Loucy (cell line): ENCODE measurements around the gene SLC30A9.

Experiments
- H2AFZ ChIP-seq: fragments of 200-600 bp; sonication (generic); 2 replicates; pipeline ENCODE4 v1.6.0; 2016; ENCODE audit warnings: antibody characterized with exemption, mild to moderate bottlenecking, low read length, moderate library complexity
- H3F3A ChIP-seq: fragments of 200-600 bp; 2 replicates; pipeline ENCODE4 v1.6.0; 2016; ENCODE audit warnings: antibody characterized with exemption, low read depth, mild to moderate bottlenecking
- H3K27me3 ChIP-seq: fragments of 200-600 bp; sonication (generic); 2 replicates; pipeline ENCODE4 v1.6.1; 2014; ENCODE audit warnings: low read length, mild to moderate bottlenecking; ENCODE audit not compliant: insufficient read depth, poor library complexity, severe bottlenecking
- H3K36me3 ChIP-seq: fragments of 200-600 bp; sonication (generic); 2 replicates; pipeline ENCODE4 v1.6.1; 2016; ENCODE audit warnings: low read length; ENCODE audit not compliant: insufficient read depth
- H3K4me1 ChIP-seq: fragments of 200-600 bp; sonication (generic); 2 replicates; pipeline ENCODE4 v1.5.1; 2014; ENCODE audit warnings: low read length, mild to moderate bottlenecking; ENCODE audit not compliant: insufficient read depth, poor library complexity, severe bottlenecking
- H3K4me2 ChIP-seq: fragments of 200-600 bp; sonication (generic); 2 replicates; pipeline ENCODE4 v1.6.0; 2014; ENCODE audit warnings: antibody characterized with exemption, low read length, low read depth, mild to moderate bottlenecking; ENCODE audit not compliant: poor library complexity, severe bottlenecking
- H3K4me3 ChIP-seq: fragments of 200-600 bp; sonication (generic); 2 replicates; pipeline ENCODE4 v1.5.1; 2014; ENCODE audit warnings: low read length, mild to moderate bottlenecking, mixed read lengths; ENCODE audit not compliant: poor library complexity, severe bottlenecking
- H3K79me2 ChIP-seq: fragments of 200-600 bp; sonication (generic); 2 replicates; pipeline ENCODE4 v1.6.1; 2014; ENCODE audit warnings: low read length; ENCODE audit not compliant: insufficient read depth
- H3K9ac ChIP-seq: fragments of 200-600 bp; sonication (generic); 2 replicates; pipeline ENCODE4 v1.6.0; 2014; ENCODE audit warnings: mild to moderate bottlenecking, low read depth, low read length, moderate library complexity; ENCODE audit not compliant: poor library complexity, severe bottlenecking
- H3K9me2 ChIP-seq: fragments of 200-600 bp; sonication (generic); replicated peaks from 2 replicates; pipeline ENCODE4 v1.6.1; 2016; ENCODE audit warnings: low read depth, low read length, mixed read lengths
- H3K9me3 ChIP-seq: fragments of 200-600 bp; sonication (generic); 2 replicates; pipeline ENCODE4 v1.6.1; 2014; ENCODE audit warnings: mild to moderate bottlenecking, antibody characterized with exemption, low read length, low read depth; ENCODE audit not compliant: insufficient read depth
- H4K20me1 ChIP-seq: fragments of 200-600 bp; sonication (generic); 2 replicates; pipeline ENCODE4 v1.6.0; 2014; ENCODE audit warnings: antibody characterized with exemption, low read length, mild to moderate bottlenecking; ENCODE audit not compliant: insufficient read depth, poor library complexity, severe bottlenecking
- EZH2phosphoT487 ChIP-seq: fragments of 200-600 bp; IDR thresholded peaks from 2 replicates; pipeline ENCODE4 v1.6.1; 2018; ENCODE audit warnings: antibody characterized with exemption, mild to moderate bottlenecking, moderate library complexity, borderline replicate concordance
- TF ChIP-seq, protein P1 (sequence below): fragments of 200-600 bp; sonication (generic); conservative IDR thresholded peaks from 2 replicates; pipeline ENCODE4 v1.5.1; 2014; ENCODE audit warnings: mild to moderate bottlenecking, antibody characterized with exemption, low read length

The SLC30A9 gene

DNA sequence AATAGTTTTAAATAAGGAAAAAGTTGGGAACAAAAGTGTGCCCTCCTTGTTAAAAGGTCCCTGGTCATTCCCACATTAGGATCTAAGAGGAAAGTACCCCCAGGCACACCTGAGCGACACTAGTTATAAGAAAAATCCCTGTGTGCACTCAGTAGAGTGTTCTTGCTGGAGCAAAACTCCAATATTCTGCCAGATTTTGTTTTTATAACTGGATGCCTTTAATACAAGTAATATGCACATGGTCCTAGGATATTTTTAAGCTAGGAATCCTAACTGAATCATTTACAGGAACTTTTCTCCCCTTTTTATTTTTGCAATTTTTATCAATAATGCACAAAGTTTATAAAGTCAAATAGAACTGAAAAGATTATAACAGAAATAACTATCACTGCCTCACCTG lies 93.5 kb downstream of the SLC30A9 start:
- Histone ChIP-seq H3K27me3 (no peaks in the 10 kb centered on the region), H3K9me3 (no peaks in the 10 kb centered on the region), H3K4me3 (no peak overlapping the region), H4K20me1 (no peaks in the 10 kb centered on the region), H3K4me2 (no peak overlapping the region), H3K4me1 (no peaks in the 10 kb centered on the region), H3K79me2 (no peaks in the 10 kb centered on the region), H3K9me2 (no peaks in the 10 kb centered on the region), H3K36me3 (no peaks in the 10 kb centered on the region), H3F3A (no peaks in the 10 kb centered on the region), H2AFZ (no peak overlapping the region), H3K9ac (no peak overlapping the region)
- TF ChIP-seq, protein P1, sequence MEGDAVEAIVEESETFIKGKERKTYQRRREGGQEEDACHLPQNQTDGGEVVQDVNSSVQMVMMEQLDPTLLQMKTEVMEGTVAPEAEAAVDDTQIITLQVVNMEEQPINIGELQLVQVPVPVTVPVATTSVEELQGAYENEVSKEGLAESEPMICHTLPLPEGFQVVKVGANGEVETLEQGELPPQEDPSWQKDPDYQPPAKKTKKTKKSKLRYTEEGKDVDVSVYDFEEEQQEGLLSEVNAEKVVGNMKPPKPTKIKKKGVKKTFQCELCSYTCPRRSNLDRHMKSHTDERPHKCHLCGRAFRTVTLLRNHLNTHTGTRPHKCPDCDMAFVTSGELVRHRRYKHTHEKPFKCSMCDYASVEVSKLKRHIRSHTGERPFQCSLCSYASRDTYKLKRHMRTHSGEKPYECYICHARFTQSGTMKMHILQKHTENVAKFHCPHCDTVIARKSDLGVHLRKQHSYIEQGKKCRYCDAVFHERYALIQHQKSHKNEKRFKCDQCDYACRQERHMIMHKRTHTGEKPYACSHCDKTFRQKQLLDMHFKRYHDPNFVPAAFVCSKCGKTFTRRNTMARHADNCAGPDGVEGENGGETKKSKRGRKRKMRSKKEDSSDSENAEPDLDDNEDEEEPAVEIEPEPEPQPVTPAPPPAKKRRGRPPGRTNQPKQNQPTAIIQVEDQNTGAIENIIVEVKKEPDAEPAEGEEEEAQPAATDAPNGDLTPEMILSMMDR: no peak
- no peak for TF ChIP-seq EZH2phosphoT487

GRCh38 chr4:42088386-42088785 lies 98.1 kb downstream of the SLC30A9 start:
- no peak overlapping the region for H3K4me3 ChIP-seq
- TF ChIP-seq, protein P1: no peak
- TF ChIP-seq EZH2phosphoT487: no peak
- no peaks in the 10 kb centered on the region for H4K20me1 ChIP-seq
- no peak overlapping the region for H2AFZ ChIP-seq
- H3K4me1 ChIP-seq: no peaks in the 10 kb centered on the region
- H3K9ac ChIP-seq: no peak overlapping the region
- no peaks in the 10 kb centered on the region for H3K27me3 ChIP-seq
- H3K9me3 ChIP-seq: no peaks in the 10 kb centered on the region
- H3K79me2 ChIP-seq: no peaks in the 10 kb centered on the region
- no peaks in the 10 kb centered on the region for H3F3A ChIP-seq
- no peaks in the 10 kb centered on the region for H3K36me3 ChIP-seq
- H3K9me2 ChIP-seq: no peaks in the 10 kb centered on the region
- H3K4me2 ChIP-seq: no peak overlapping the region

GRCh38 chr4:42101446-42101975 lies 111.2 kb downstream of the SLC30A9 start:
- no peaks in the 10 kb centered on the region for H3K9me2 ChIP-seq
- no peak overlapping the region for H3K4me2 ChIP-seq
- H3K79me2 ChIP-seq: no peaks in the 10 kb centered on the region
- TF ChIP-seq EZH2phosphoT487: no peak
- TF ChIP-seq, protein P1: no peak
- no peak overlapping the region for H3K4me3 ChIP-seq
- no peaks in the 10 kb centered on the region for H3K27me3 ChIP-seq
- no peaks in the 10 kb centered on the region for H3K36me3 ChIP-seq
- no peak overlapping the region for H2AFZ ChIP-seq
- H3K9me3 ChIP-seq: no peaks in the 10 kb centered on the region
- H3K9ac ChIP-seq: no peak overlapping the region
- H3K4me1 ChIP-seq: no peaks in the 10 kb centered on the region
- H4K20me1 ChIP-seq: no peaks in the 10 kb centered on the region
- H3F3A ChIP-seq: no peaks in the 10 kb centered on the region
